GM18861 (cell line): ENCODE data around the gene PXT1.

Experiments
- ATAC-seq: cut with Tn5 transposase; IDR thresholded peaks from one replicate; pipeline ENCODE4 v1.9.1; 2021; ENCODE audit not compliant: unreplicated experiment

The PXT1 gene

GRCh38 chr6:36349240-36349639, 93.4 kb downstream of the PXT1 start:
- ATAC-seq, result no peak

DNA sequence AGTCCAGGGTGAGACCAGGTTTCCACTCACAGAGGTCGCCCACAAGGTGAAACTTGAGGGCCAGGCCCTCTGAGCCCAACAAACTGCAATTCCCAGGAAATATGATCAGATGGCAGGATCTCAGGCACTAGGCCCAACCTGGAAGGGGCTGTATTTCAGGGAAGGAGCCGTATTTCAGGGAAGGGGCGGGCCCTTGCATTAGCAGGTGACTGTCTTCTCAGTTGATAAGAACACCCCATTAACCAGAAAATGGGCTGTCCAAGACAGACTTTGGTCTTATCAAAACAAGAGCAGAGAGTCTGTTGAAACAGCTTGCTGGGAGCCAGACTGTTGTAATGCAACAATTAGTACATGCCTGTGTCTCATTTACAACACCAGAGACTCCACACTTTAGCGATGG, 95.0 kb downstream of the PXT1 start:
- ATAC-seq, result no peak

GRCh38 chr6:36346486-36347273, 96.0 kb downstream of the PXT1 start:
- no peak for ATAC-seq

DNA sequence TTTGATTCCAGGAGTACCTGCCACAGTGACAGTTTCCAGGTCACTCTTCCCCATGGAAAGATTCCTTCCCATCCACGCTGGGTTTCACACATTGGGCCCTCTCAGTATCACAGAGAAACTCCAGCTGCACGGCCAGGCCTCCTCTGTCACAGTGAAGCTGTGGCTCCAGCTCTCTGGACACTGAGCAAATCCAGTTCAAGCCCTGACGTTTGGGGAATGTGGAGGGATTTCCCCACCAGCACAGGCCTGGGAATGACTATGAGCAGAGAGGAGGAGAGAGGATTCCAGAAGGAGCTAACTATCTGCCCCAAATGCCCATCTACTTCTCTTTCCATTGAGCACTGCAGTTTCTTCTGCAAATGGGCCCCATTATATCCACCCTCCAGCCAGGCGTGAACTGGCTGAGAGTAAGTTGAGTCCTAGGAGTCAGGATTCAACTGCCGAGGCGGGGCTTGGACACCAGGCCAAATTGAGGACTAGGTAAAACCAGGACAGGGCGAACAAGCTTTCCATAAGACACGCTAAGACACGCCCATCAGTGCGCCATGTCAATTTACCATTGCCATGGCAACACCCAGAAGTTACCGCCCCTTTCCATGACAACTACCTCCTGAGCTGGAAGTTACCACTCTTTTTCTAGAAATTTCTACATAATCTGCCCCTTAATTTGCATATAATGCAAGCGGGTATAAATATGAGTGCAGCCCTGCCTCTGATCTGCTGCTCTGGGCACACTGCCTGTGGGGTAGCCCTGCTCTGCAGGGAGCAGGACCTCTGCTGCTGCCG, 96.8 kb downstream of the PXT1 start:
- ATAC-seq, result no peak

GRCh38 chr6:36343109-36343680, 99.5 kb downstream of the PXT1 start:
- no peak for ATAC-seq

DNA sequence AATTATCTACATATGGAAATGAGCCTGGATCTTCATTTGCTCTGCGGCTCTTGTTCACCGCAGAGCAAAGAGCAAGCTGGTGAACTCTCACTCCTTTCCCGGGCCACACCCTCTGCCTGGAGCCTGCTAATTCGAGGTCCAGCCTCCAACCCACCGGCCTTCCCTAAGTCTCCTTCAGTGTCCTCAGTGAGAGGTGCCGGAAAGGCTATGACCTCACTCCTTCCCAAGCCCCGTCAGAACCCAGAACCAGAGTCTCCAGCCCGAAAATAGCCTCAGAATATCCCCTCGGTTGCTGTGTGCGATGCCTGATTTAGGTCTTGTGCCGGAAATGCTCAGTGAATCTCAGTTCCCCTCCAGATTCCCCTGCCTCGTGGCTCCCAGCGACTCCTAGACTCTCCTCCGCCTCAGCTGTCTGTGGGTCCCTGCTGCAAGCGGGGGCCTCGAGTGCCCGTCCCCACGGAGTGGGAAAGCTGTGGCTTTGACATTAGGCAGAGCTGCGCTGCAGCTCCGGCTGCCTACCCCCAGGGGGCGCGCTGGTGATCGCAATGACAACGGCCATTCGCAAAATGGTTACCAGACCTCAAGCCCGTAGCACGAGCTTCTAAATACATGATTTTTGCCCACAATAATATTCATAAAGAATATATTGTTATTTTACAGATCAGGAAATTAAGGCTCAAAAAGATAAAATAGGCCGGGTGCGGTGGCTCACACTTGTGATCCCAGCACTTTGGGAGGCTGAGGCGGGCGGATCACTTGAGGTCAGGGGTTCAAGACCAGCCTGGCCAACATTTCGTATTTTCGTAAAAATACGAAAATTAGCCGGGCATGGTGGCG, 101.8 kb downstream of the PXT1 start:
- no peak for ATAC-seq
